22Rv1 (cell line): Measurements from ENCODE around the gene TLCD3B.
A peak's percentile ranks its signal among the peaks of the same experiment; 100 is the strongest.

ENCODE experiments used
- H3K27ac ChIP-seq: fragments of 450-650 bp; 2 replicates; pipeline ENCODE4 v1.5.1; 2017
- CTCF ChIP-seq: fragments of 450-650 bp; IDR thresholded peaks from 2 replicates; pipeline ENCODE4 v1.5.1; 2017; ENCODE audit warnings: mild to moderate bottlenecking
- ZFX ChIP-seq: fragments of 450-650 bp; IDR thresholded peaks from 2 replicates; pipeline ENCODE4 v1.6.1; 2017; ENCODE audit warnings: antibody characterized with exemption, borderline replicate concordance

Gene TLCD3B

GRCh38 chr16:30054959-30055553, 24.0 kb upstream of the TLCD3B start:
- TF ChIP-seq ZFX (no peak), CTCF (peak; percentile 56)
- H3K27ac ChIP-seq: 0 out of 2 replicates have a peak overlapping the region, but pooled peaks have one; percentile 71

GRCh38 chr16:30054451-30054850, 23.4 kb upstream of the TLCD3B start:
- TF ChIP-seq CTCF (no peak), ZFX (no peak)
- peak overlapping the region; percentile 71; the same call in 1 of the 2 replicates for H3K27ac ChIP-seq

- TF ChIP-seq ZFX (no peak), CTCF (no peak)
- H3K27ac ChIP-seq: peak overlapping the region; percentile 71
These were observed 22.4 kb upstream of the TLCD3B start for GRCh38 chr16:30053376-30054015.

- no peak for TF ChIP-seq ZFX
- no peak for TF ChIP-seq CTCF
- H3K27ac ChIP-seq: peak overlapping the region; percentile 71
These were observed 21.8 kb upstream of the TLCD3B start for GRCh38 chr16:30052671-30053372.

- H3K27ac ChIP-seq: peak overlapping the region; percentile 71
These were observed 20.4 kb upstream of the TLCD3B start for GRCh38 chr16:30051518-30051917.

GRCh38 chr16:30049871-30050270, 18.8 kb upstream of the TLCD3B start:
- H3K27ac ChIP-seq: no peak overlapping the region

More at GRCh38 chr16:30051518-30051917, 20.4 kb upstream of the TLCD3B start:
- TF ChIP-seq ZFX (no peak), CTCF (no peak)

More at GRCh38 chr16:30049871-30050270, 18.8 kb upstream of the TLCD3B start:
- TF ChIP-seq CTCF: no peak
- TF ChIP-seq ZFX: no peak
